ENCODE measurements around the gene RYK.
"Not testable (repeated sequence)": the region's sequence is repeated elsewhere in the genome, so short reads cannot be mapped to it uniquely, and the experiment has no call there.

GRCh38 chr3:134224796-134225156 is 25.9 kb downstream of the RYK start:
- TF ChIP-seq CTCF, EZH2phosphoT487, EZH2 (IDR thresholded peaks at IDR 0.05): not testable (repeated sequence)
